ENCODE data around the gene SAMD4B. TPM values are rescaled to one million over a fixed set of nuclear protein-coding genes. Genes with fewer than 3 reads are reported as not detected.

The SAMD4B gene
- total and polyA plus RNA-seq, 9 donors: 59.0 to 139 (median 110) TPM

GRCh38 chr19:39319892-39320248 is 22.4 kb upstream of the SAMD4B start:
- 4 to 19% (median 5%) methylated on average over 14 to 16 of the region's 16 CpGs for WGBS, 3 donors
- Histone ChIP-seq H3K4me3 (peak overlapping the region; percentile 20), H3K27ac (no peak overlapping the region), H3K36me3 (no peaks in the 10 kb centered on the region), H3K9me3 (no peaks in the 10 kb centered on the region), H3K27me3 (no peaks in the 10 kb centered on the region), H3K4me1 (ENCODE audit: insufficient read depth) (peaks cover 6% of the 10 kb centered on the region)
- TF ChIP-seq CTCF (IDR thresholded peaks at IDR 0.05): no peak
- TF ChIP-seq EP300 (IDR thresholded peaks at IDR 0.05): no peak
- no peak for TF ChIP-seq POLR2A (IDR thresholded peaks at IDR 0.05)
- no peak for DNase-seq
- intact Hi-C loops (cut with DNase I): loop anchor here in 2 of 4 donors (10.0 kb wide), 2 partner anchors 355 to 365 kb away; no protein-coding TSS in a partner anchor

DNA sequence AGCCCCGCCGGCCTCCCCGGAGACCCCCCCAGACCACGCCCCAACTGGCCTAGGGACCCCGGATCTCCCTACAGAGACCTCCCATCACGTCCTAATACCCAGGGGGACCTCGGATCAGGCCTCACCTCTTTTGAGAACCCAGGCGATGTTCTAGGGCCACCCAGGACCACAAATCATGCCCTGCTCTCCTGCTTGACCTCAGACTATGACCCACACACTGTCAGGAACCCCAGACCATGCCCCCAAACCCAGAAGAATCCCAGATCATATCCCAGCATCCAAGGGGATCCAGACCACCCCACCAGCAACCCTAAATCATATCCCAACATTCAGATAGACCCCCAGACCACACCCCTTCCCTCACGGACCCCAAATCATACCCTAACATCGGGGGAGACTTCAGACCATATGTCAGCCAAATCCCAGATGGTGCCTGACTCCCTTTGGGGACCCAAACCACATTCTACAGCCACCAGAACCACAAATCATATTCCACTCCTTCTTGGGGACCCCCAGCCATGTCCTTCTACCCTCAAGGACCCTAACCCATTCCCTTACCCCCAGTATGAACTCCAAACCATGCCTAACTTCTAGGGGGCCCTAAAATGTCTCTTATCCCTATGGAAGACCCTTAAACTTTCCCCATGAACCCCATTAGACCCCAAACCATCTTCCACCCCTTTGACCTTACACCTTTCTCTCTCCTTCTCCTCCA is 20.9 kb upstream of the SAMD4B start:
- no peak for DNase-seq
- intact Hi-C loops (cut with DNase I): loop anchor here in 2 of 4 donors (10.0 kb wide), 2 partner anchors 356 to 366 kb away; no protein-coding TSS in a partner anchor
- Histone ChIP-seq H3K4me1 (ENCODE audit: insufficient read depth) (peaks cover 6% of the 10 kb centered on the region), H3K27me3 (no peaks in the 10 kb centered on the region), H3K36me3 (no peaks in the 10 kb centered on the region), H3K27ac (no peak overlapping the region), H3K9me3 (no peaks in the 10 kb centered on the region), H3K4me3 (peak overlapping the region; percentile 20)
- TF ChIP-seq POLR2A (IDR thresholded peaks at IDR 0.05) (no peak), EP300 (IDR thresholded peaks at IDR 0.05) (no peak), CTCF (IDR thresholded peaks at IDR 0.05) (no peak)
- WGBS, 3 donors: 15 to 20% (median 19%) methylated on average over 8 to 10 of the region's 10 CpGs

DNA sequence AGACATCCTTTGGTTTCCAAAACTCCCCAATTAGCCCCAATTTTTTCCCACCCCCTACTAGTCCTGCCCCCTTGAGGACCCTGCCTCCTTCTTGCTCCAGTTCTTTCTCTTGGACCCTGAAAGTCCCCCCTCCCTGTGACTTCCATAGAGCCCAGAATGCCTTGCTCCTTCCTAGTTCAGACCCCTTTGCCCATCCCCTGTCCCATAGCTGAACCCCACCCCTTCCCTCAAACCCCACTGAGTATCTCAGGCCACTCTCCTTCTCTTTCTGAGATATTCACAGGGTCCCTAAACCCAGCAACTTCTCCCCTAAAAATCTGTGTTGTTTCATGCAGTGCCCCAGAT is 20.4 kb upstream of the SAMD4B start:
- intact Hi-C loops (cut with DNase I): loop anchor here in 2 of 4 donors (10.0 kb wide), 2 partner anchors 357 to 367 kb away; no protein-coding TSS in a partner anchor
- no peaks in the 10 kb centered on the region for H3K36me3 ChIP-seq
- no peaks in the 10 kb centered on the region for H3K9me3 ChIP-seq
- H3K27ac ChIP-seq: no peak overlapping the region
- H3K4me1 ChIP-seq (ENCODE audit: insufficient read depth): peaks cover 6% of the 10 kb centered on the region
- H3K4me3 ChIP-seq: no peak overlapping the region
- TF ChIP-seq EP300 (IDR thresholded peaks at IDR 0.05): no peak
- TF ChIP-seq POLR2A (IDR thresholded peaks at IDR 0.05): no peak
- TF ChIP-seq CTCF (IDR thresholded peaks at IDR 0.05): no peak
- no peak for DNase-seq
- H3K27me3 ChIP-seq: no peaks in the 10 kb centered on the region

DNA sequence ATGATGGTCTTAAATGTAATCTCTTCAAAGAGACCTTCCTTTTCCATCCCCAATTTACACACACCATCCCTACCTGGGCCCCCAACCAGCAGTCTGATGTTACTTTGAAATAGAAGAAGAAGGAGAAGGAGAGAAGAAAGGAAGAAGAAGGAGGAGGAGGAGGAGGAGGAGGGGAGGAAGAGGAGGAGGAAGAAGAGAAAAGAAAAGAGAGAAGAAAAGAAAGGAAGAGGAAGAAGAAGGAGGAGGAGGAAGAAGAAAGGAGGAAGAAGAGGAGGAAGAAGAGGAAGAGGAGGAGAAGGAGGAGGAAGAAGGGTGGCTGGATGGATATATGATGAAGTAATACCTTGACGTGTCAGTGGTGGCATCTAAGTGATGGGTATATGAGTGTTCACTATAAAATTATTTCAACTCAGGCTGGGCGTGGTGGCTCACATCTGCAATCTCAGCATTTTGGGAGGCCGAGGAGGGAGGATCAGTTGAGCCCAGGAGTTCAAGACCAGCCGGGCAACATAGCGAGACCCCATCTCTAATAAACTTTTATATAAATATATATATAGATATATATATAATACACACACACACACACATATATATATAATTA is 17.9 kb upstream of the SAMD4B start:
- H3K36me3 ChIP-seq: no peaks in the 10 kb centered on the region
- no peak overlapping the region for H3K27ac ChIP-seq
- WGBS, 3 donors: 69 to 81% (median 77%) methylated on average over 5 of the region's 5 CpGs
- no peak overlapping the region for H3K4me3 ChIP-seq
- H3K27me3 ChIP-seq: no peaks in the 10 kb centered on the region
- no peaks in the 10 kb centered on the region for H3K9me3 ChIP-seq
- DNase-seq: no peak
- TF ChIP-seq CTCF (IDR thresholded peaks at IDR 0.05) (no peak), EP300 (IDR thresholded peaks at IDR 0.05) (no peak), POLR2A (IDR thresholded peaks at IDR 0.05) (no peak)
- H3K4me1 ChIP-seq (ENCODE audit: insufficient read depth): peaks cover 6% of the 10 kb centered on the region
- intact Hi-C loops (cut with DNase I): loop anchor here in 3 of 4 donors (1.0 to 10.0 kb wide), 3 partner anchors 198 to 370 kb away; no protein-coding TSS in a partner anchor
